H7 (cell line): Measurements from ENCODE around the gene TSPO. TPM values are rescaled to one million over a fixed set of nuclear protein-coding genes. Genes with fewer than 3 reads are reported as not detected.
"Not testable (repeated sequence)": the region's sequence is repeated elsewhere in the genome, so short reads cannot be mapped to it uniquely, and the experiment has no call there.

ENCODE experiments used
- DNase-seq: peaks from one replicate; pipeline ENCODE4 v3.0.0; 2012
- H3K27me3 ChIP-seq: 2 replicates; pipeline ENCODE4 v1.6.0; 2011; ENCODE audit warnings: mild to moderate bottlenecking, low read length; ENCODE audit not compliant: control insufficient read depth, insufficient read depth
- H3K36me3 ChIP-seq: replicated peaks from 2 replicates; pipeline ENCODE4 v1.5.1; 2011; ENCODE audit warnings: low read length; ENCODE audit not compliant: control insufficient read depth, insufficient read depth
- H3K4me3 ChIP-seq: 2 replicates; pipeline ENCODE4 v1.5.1; 2011; ENCODE audit warnings: low read depth, mild to moderate bottlenecking, control low read depth, low read length, moderate library complexity; ENCODE audit not compliant: insufficient read depth
- total RNA-seq: library from RNA; depleted of rRNA; stranded (reverse); fragments of >200 nt; shearing (Covaris generic); gene quantifications from 2 replicates; pipeline ENCODE4 v1.2.3, GENCODE V29; 2014

The TSPO gene
- total RNA-seq, 1 experiment from 2014 or later, result 39.4 TPM

DNA sequence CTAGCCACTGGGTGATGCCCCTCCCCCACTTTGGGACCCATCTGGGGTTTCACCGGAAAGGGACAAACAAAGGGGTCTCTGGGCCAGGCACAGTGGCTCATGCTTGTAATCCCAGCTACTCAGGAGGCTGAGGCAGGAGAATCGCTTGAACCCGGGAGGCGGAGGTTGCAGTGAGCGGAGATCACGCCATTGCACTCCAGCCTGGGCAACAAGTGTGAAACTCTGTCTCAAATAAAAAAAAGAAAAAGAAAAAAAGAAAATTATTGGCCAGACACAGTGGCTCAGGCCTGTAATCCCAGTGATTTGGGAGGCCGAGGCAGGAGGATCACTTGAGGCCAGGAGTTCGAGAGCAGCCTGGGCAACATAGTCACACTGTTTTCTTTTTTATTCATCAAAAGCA is 6.0 kb upstream of the TSPO start:
- not testable (repeated sequence) for H3K36me3 ChIP-seq, H3K27me3 ChIP-seq, DNase-seq, H3K4me3 ChIP-seq

- not testable (repeated sequence) for H3K4me3 ChIP-seq, DNase-seq
These were observed 5.0 kb upstream of the TSPO start for GRCh38 chr22:43146332-43146731.

DNA sequence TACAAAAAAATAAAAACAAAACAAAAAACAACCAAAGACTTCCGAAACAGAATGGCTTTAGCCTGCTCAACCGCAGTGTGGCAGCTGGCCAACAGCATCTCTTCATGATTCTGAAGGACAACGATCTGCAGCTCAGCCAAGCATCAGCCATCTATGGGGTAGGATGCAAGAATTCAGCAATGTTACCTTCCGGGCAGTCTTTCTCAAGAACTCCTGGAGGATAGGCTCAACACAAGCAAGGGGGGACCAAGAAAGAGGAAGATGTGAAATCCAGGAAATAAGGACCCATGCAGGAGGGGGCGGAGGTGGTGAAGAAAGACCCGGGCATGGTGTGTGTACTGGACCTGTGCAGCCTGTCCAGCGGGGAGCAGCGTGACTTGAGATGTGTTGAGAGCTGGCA is 3.5 kb upstream of the TSPO start:
- no peak for DNase-seq

More at GRCh38 chr22:43146332-43146731, 5.0 kb upstream of the TSPO start:
- not testable (repeated sequence) for H3K36me3 ChIP-seq, H3K27me3 ChIP-seq

GRCh38 chr22:43148581-43148980 is 2.8 kb upstream of the TSPO start:
- no peak for DNase-seq
- H3K4me3 ChIP-seq, result no peak overlapping the region
- peaks cover 20% of the 10 kb centered on the region for H3K27me3 ChIP-seq
- no peaks in the 10 kb centered on the region for H3K36me3 ChIP-seq

More for the DNA sequence above, 3.5 kb upstream of the TSPO start:
- Histone ChIP-seq H3K36me3 (no peaks in the 10 kb centered on the region), H3K27me3 (peaks cover 20% of the 10 kb centered on the region), H3K4me3 (no peak overlapping the region)

DNA sequence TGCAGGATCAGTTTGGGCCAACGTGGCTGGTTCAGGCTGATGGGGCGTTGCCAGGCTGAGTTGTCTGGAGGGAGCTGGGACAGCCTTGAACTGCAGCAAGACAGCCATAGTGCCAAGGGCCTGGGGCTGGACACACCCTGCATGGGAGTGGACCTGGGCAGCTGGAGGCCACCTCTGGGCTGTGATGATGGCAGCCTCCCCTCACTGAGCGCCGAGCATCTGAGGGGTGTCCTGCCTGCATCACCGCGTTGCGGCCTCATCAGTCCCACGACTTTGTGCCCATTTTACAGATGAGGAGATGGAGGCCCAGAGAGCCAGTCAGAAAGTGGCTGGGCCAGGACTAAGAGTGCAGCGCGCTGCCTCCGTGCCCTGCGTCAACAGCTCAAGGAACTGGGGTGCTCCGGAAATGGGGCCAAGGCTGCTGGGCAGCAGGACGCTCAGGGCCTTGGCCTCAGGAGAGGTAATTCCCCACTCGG is 590 bp upstream of the TSPO start:
- peak overlapping the region; percentile 57 for H3K4me3 ChIP-seq
- peaks cover 20% of the 10 kb centered on the region for H3K27me3 ChIP-seq
- DNase-seq, result no peak
- no peaks in the 10 kb centered on the region for H3K36me3 ChIP-seq

DNA sequence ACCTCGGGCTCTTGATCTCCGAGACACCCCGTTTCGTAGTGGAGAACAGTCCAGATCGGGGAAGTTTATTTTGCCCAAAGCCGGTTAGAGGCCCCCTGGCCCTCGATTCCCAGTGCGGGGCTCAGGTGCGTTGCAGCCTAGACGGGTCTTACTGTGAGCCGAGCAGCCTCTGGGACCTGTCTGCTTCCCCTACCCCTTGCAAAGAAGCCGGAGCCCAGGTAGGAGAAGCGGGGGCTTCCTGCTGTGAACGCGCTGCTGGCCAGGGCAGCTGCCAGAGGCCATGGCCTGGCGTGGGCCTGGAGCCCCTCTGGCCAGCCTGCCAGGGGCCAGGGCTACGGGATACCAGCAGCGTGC is 621 bp downstream of the TSPO start:
- Histone ChIP-seq H3K4me3 (peak overlapping the region; percentile 57), H3K36me3 (no peaks in the 10 kb centered on the region), H3K27me3 (peaks cover 20% of the 10 kb centered on the region)
- no peak for DNase-seq

DNA sequence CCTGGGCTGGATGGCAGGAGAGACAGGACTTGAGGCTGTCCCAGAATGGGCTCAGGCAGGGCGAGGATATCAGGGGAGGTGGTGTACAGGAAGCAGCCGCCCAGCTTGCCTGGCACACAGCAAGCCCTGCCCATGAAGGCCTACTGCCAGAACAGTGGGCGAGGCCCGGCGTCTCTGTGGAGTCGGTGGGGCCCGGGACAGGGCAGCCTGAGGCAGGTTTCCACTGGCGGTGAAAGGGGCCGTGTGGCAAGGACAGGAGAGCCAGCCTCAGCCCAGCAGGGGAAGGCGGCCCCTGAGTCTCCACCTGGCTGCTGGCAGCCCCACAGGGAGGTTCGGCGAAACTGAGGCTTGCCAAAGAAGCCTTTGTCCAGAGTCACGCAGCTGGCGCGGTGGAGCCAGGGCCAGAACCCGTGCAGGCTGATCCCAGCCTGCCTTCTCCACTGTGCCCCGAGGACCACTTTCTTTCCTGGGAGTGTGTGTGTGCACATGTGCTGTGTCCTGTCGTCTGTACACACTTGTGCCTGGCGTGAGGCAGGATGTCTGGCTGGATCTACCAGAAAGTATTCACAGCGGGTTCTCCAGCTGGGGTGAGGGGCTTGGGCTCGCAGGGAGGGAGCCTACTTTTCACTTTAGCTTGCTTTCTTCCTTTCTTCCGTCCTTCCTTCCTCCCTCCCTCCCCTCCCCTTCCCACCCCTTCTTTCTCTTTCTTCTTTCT is 1.2 kb downstream of the TSPO start:
- DNase-seq, result peak; percentile 81
- peaks cover 20% of the 10 kb centered on the region for H3K27me3 ChIP-seq
- H3K4me3 ChIP-seq, result peak overlapping the region; percentile 57; the same call in 1 of the 2 replicates
- no peaks in the 10 kb centered on the region for H3K36me3 ChIP-seq

DNA sequence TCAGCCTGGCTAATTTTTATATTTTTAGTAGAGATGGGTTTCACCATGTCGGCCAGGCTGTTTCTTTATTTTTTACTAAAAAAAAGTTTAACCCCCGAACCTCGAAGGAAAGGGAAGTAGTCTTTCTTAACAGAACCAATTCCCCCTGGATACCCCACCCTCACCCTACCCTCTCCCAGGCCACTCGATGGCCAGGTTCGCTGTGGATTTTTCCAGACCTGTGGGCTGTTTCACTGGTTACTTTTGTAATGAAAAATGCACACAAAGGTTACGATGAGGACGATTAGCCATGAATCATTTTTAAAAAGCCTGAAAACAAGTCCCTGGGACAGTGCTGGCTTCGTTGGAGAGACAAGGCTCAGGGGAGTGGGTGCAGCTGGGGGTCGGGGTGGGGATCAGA is 2.5 kb downstream of the TSPO start:
- peaks cover 20% of the 10 kb centered on the region for H3K27me3 ChIP-seq
- no peak for DNase-seq

GRCh38 chr22:43154887-43155536 is 3.7 kb downstream of the TSPO start:
- no peaks in the 10 kb centered on the region for H3K36me3 ChIP-seq
- no peak for DNase-seq

More for the DNA sequence above, 2.5 kb downstream of the TSPO start:
- no peak overlapping the region for H3K4me3 ChIP-seq
- no peaks in the 10 kb centered on the region for H3K36me3 ChIP-seq

GRCh38 chr22:43155789-43156188 is 4.4 kb downstream of the TSPO start:
- no peak overlapping the region for H3K4me3 ChIP-seq
- H3K36me3 ChIP-seq, result no peaks in the 10 kb centered on the region
- H3K27me3 ChIP-seq, result peaks cover 18% of the 10 kb centered on the region
- no peak for DNase-seq

More at GRCh38 chr22:43154887-43155536, 3.7 kb downstream of the TSPO start:
- Histone ChIP-seq H3K27me3 (peaks cover 20% of the 10 kb centered on the region), H3K4me3 (no peak overlapping the region)

DNA sequence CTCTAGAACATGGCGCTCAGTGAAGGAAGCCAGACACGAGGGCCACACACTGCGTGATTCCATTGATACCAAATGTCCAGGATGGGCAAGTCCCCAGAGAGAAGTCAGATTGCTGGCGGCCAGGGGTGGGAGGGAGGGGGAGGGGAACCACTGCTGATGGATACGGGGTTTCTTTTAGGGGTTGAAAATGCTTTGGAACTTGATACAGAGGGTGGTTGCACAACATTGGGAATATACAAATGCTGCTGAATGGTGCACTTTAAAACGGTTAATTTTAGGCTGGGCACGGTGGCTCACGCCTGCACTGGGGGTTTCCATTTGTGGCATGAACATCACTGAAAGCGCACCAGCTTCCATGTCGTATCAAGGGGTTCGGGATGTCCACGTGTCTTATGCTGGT is 5.1 kb downstream of the TSPO start:
- Histone ChIP-seq H3K4me3 (no peak overlapping the region), H3K36me3 (no peaks in the 10 kb centered on the region), H3K27me3 (peaks cover 13% of the 10 kb centered on the region)
- DNase-seq, result no peak

DNA sequence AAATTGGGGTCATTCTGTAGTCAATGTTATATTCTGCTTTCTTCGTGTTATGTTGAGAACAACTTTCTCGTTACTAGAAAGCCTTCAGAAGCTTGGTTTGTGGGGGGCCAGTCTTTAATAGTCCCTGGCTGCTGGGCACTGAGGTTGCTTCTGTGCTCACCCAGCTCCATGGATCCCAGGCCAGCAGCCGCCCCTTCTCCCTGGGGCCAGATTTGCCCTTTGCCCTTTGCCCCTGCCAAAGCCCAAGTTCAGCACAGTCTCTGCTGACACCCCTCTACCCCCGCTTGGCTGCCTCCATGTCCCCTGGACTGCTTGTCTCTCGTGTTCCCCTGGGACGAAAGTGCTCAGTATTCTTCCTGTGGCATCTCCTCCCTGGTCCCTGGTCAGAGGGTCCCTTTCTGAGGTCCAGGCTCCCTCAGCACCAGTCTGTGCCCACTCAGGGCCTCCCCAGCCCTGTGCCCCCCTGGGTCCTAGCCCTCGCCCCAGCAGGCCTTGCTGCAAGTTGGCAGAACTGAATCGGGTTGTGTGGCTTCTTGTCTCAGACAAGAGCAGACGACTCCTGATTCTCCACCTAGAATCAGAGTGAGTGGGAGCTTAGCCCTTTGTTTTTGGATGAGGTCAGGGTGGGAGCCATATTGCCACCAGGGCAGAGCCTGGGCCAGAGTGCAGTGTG is 6.7 kb downstream of the TSPO start:
- DNase-seq, result no peak
- H3K36me3 ChIP-seq, result no peaks in the 10 kb centered on the region
- no peak overlapping the region for H3K4me3 ChIP-seq
- no peaks in the 10 kb centered on the region for H3K27me3 ChIP-seq

DNA sequence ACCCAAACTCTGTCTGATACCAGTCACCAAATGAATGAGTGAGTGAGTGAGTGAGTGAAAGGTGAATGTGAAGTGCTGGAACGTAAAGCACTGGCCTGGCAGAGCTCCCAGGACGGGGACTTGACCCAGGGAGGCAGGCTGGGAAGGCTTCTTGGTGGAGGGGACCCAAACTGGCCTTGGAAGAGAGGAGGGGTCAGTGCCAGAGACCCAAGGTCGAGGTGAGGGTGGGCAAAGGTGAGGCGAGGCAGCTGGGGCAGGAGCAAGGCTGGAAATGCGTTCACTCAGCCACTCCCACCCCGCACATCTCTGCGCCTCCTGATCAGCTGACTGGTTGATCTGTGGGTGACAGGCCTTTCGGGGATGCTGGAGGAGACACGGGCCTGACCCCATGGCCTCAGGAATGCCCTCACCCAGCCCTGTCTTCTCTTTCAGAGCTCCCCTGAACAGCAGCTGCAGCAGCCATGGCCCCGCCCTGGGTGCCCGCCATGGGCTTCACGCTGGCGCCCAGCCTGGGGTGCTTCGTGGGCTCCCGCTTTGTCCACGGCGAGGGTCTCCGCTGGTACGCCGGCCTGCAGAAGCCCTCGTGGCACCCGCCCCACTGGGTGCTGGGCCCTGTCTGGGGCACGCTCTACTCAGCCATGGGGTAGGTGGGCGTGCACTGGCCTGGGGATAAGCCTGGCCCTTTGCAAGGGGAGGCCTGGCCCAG is 7.6 kb downstream of the TSPO start:
- Histone ChIP-seq H3K27me3 (no peaks in the 10 kb centered on the region), H3K36me3 (no peaks in the 10 kb centered on the region), H3K4me3 (no peak overlapping the region)
- DNase-seq, result no peak

DNA sequence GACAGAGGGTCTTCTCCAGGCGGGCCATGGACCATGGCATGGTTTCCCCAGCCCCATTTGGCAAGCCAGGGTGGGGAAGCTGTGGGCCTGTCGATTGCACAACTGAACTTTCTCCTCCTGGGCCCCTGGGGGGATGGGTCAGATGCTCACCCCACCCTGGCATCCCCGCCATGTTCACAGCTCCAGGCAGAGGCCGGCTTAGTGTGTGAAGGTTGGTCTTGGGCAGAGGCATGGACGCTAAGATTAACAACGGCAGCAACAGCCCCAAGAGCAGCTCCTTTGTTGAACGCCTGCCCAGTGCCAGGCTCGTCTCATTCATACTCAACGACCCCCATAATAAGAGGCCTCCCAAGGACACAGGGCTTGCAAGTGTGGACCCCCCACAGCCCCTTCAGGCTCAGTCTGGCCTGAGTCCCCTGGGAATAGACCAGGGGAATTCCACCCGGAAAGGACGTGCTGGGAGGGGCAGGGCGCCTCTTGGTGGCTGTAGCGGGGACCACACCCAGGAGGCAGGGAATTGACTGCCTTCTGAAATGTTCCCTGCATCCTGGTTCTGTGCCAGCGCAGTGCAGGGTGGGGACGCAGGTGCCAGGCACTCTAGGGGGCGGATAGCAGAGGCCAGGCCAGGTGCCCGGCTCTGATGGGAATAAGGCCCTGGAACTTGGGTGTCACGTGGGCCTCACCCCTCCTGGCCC is 8.3 kb downstream of the TSPO start:
- Histone ChIP-seq H3K4me3 (no peak overlapping the region), H3K27me3 (no peaks in the 10 kb centered on the region), H3K36me3 (no peaks in the 10 kb centered on the region)
- DNase-seq, result peak; percentile 94
